Head of caudate nucleus (tissue), 42 donors: Measurements from ENCODE around the gene RAB24.
"Not testable (repeated sequence)": the region's sequence is repeated elsewhere in the genome, so short reads cannot be mapped to it uniquely, and the experiment has no call there.

Experiments used
- DNase-seq, 42 donors: peaks; one replicate each; pipeline versions ENCODE4 v3.0.0 to v3.0.0-alpha.2; 2020 to 2021; ENCODE audit warnings: mixed read lengths in 7 of 42
- intact Hi-C: fragments of 100-400 bp; cut with DNase I; formaldehyde crosslinking; loops from one replicate; pipeline ENCODE4 v1.15.0; 2022

The RAB24 gene

DNA sequence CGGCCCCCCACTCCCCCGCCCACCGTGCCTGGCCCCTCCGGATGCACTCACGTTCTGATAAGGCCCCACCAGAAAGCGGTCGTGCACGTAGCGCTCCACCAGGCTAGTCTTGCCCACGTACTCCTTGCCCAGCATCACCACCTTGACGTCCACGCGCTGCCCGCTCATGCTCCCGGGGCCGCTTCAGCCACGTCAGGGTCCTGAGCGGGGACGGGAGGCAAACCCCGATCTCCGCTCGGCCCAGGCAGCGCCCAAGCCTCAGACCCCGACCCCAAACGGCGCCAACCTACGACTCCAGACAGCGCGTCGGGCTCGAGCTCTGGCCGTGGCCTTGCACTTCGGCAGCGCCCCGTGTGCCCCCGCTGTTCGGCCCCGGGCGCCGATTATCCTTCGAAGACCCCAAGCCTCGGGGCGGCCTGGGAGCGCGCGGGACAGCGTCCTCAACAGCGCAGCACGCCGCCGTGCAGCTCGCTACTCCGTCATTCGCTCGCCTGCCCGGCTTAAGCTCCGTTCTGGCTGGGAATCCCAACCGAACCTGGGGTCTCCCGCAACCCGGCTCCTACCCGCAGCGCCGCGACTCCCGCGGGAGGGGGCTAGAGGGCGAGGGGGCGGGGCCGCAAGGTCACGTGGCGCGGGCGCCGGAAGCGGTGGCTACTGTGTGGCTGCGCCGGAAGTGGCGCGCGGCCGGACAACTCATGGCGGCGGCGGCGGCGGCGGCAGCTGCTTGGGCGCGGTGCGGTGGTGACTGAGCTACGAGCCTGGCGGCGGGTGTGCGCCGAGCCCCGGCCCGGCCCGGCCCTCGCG lies at the start of gene RAB24, which contains the start of gene PRELID1:
TSS of gene RAB24 (minus strand) at position 599 of the 804 bp plus-strand sequence. CDS start at position 168, 431 bp downstream.
TSS of gene PRELID1 (plus strand) at position 679 of the 804 bp plus-strand sequence. CDS start 187 bp downstream, outside the sequence.
- DNase-seq: peak; percentile 76 to 97 (median 92)
- intact Hi-C loops: loop anchor here (5.0 kb wide), 1 partner anchor 191 kb away; no protein-coding TSS in a partner anchor

DNA sequence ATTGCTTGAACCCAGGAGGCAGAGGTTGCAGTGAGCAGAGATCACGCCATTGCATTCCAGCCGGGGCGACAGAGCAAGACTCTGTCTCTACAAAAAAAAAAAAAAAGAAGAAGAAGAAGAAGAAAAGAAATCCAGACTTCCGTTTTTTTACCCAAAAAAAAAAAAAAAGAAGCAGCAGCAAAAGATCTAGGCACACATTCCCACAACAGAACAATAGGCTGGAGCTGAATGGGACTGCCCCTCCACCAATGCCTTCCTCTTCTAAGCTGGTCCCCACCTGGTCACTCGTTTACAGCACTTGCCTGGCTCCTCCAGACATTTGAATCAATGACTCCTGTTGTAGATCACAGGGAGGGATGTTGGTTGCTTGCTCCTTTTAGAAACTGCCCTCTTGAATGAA lies 49.6 kb upstream of the RAB24 start:
- DNase-seq: no peak
- intact Hi-C loops: no loop called here

DNA sequence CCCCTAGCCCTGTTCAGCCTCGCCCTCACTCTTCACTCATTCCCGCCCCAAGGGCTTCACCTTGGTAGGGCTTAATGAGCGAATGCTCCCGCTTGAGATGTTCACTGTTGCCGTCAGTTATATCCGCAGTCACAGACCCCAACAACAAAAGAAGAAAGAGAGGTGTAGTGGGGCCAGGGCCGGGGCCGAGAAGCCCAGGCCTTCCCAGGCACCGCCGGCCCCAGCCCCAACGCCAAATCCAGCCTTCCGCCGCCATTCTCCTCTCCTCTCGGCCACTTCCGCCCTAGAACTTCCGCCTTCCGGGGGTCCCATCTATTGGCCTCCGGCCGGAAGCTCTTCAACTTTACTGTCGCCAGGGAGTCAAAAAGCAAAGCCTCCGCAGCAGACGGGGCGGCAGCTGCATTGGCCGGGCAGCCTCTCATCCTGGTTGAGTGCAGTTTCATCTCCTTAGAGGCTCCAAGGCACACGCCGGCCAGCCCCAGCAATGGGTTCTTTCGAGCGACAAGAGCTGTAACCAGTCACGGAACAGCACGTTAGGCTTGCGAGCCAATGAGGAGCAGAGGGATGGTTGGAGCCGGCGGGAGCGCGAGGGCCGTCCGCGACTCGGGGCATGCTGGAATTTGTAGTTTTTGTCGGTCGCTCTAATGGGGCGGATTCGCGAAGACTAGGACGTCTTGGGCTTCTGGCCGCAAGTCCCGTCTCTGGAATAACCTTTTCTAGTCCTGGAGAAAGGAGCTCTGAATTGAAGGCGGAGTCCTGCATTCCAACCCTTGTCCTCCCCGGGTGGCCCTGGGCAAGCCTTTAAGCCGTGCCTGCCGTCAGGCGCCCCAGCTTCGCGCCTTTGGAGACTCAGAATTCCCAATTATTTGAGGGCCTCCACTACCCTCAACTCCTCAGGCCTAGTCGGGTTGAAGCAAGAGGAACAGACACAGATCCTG lies 48.1 kb upstream of the RAB24 start, which contains the start of gene LMAN2:
TSS of gene LMAN2 (minus strand) at position 277 of the 938 bp plus-strand sequence. CDS start at position 256, 21 bp downstream.
- peak; percentile 92 to 98 (median 96) for DNase-seq
- intact Hi-C loops: no loop called here

DNA sequence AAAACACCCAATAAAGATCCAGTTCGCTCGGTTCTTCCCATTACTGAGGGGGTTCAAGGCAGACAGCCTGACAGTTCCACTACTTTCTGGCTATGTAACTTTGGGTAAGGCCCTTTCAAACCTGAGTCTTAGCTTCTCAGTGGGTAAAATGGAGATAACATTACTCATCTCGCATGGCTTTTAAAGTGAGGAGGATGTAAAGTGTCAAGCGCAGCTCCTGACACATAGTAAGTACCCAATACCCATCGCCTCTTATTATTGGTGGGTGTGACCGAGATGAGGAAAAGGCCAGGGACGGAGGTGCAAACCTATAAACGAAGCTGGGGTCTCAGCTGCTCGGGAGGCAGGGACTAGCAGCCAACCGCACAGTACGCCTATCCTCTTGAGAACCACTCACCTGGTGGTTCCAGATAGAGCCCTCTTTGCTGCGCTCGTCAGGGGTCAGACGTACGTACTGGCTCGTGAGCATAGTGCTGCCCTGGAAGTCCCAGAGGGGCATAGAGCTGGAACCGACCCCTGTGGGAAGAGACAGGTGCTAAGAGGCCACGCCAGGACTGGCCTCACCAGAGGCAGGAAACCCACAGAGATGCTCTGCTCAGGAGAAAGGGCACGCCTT lies 47.4 kb upstream of the RAB24 start:
- DNase-seq: no peak
- intact Hi-C loops: no loop called here

DNA sequence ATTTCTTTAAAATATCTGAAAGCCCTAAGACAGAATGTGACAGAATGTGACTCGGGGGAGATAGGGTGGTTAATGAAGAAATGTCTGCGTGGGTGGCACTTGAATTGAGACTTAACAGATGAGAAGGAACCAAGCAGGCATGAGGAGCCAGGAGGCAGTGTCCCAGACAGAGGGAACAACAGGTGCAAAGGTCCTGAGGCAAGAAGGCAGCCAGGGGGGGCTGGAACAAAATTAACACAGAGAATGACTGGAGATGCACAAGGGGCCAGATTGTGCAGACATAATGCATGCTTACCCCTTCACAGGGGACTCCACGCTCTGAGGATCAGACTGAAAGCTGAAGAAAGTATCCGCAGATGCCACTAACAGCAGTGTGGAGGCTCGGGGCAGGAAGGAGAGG lies 46.2 kb upstream of the RAB24 start:
- intact Hi-C loops: no loop called here
- DNase-seq: no peak

DNA sequence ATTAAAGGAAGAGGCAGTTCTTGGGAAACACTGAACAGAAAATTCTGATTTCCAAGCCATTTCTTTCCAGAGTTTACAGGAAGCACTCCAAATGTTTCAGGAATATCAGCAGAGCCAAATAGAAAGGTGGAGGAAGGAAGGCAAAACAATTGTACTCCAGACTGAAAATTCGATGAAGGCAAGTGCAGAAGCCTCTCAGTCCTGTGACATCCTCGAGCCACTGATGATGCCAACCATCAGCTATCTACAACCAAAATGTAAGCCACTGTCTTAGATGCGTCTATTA lies 45.8 kb upstream of the RAB24 start:
- no peak for DNase-seq
- intact Hi-C loops: no loop called here

DNA sequence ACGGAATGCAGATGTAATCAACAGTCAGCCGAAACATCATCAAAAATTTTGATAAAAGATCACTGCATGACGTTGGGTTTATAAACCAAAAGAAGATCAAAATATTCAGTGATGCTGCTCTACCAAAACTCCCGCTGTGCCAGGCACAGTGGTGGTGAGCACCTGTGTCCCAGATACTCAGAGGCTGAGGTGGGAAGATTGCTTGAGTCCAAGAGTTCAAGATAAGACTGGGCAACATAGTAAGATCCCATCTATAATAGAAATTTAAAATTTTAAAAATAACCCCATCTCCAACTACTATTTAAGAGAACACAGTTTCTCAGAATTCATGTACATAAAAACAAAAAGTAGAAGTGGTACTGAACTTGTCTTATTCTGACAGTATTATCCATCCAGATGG lies 44.2 kb upstream of the RAB24 start:
- intact Hi-C loops: no loop called here
- DNase-seq: no peak

DNA sequence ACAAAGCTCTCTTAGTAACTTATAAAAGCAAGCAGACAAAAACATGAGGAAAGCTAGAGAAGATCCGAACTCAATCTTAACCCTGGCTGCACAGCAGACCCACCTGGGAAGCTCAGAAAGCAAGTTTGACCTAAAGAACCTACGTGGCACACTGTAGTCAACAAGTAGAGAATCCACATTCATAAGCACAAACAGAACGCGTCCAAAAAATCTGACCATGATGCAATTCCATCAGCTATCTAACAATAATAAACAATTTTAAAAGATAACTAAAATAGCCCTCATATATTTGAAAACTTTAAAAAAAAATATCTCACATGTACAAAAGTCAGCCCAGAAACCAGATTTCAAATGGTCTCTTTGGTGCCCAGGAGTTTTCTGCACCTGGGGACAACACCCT lies 43.3 kb upstream of the RAB24 start:
- intact Hi-C loops: no loop called here

DNA sequence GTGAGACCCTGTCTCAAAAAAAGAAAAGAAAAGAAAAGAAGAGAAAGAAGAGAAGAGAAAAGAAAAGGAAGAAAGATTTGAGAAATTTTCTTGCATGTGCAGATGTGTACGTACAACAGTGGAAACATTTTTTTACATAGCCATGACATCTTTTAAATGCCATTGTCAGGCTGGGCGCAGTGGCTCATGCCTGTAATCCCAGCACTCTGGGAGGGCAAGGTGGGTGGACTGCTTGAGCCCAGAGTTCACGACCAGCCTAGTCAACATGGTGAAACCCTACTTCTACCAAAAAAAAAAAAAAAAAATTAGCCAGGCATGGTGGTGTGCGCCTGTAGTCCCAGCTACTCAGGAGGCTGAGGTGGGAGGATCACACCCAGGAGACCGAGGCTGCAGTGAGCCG lies 41.4 kb upstream of the RAB24 start:
- DNase-seq: no peak
- intact Hi-C loops: no loop called here

More for the DNA sequence above, 43.3 kb upstream of the RAB24 start:
- no peak for DNase-seq

DNA sequence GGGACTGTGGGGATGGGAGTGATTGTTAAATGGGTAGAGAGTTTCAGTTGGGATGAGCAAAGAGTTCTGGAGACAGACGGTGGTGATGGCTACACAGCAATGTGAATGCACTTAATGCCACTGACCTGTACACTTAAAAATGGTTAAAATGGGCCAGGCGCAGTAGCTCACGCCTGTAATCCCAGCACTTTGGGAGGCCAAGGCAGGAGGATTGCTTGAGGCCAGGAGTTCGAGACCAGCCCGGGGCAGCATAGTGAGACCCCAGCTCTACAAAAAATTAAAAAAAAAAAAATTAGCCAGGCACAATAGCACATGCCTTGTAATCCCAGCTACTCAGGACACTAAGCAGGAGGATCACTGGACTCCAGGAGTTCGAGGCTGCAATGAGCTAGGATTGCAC lies 40.3 kb upstream of the RAB24 start:
- DNase-seq: no peak
- intact Hi-C loops: no loop called here

DNA sequence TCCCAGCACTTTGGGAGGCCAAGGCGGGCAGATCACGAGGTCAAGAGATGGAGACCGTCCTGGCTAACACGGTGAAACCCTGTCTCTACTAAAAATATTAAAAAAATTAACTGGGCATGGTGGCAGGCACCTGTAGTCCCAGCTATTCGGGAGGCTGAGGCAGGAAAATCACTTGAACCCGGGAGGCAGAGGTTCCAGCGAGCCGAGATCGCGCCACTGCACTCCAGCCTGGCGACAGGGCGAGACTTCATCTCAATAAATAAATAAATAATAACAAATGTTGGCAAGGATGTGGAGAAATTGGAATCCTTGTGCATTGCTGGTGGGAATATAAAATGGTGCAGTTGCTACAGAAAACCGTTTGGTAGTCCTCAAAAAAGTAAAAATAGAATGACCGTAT lies 39.5 kb upstream of the RAB24 start:
- DNase-seq, intact Hi-C loops: not testable (repeated sequence)

DNA sequence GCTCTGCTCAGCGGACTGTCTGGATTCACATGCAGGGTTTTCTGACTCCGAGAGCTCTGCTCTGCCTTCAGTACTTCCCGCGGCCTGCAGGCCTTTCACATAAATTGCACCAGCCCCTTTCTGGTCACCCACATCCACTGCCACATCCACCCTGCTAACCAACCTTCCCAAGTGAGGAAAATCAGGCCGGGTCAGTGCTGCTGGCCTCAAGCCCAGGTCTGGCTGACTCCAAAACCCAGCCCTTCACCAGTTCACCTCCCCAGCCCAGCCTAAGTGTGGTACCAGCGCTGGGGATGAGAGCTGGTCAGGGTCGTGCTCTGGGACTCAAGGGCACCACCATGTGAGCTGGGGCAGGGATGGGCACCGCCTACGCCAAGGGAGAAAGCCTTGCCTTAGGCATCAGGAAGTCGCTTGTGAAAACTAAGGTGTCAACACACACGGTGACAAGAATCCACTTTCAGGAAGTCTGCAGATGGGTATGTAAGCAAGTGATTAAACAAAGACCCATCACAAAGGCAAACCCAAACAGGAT lies 35.7 kb upstream of the RAB24 start:
- DNase-seq: no peak

DNA sequence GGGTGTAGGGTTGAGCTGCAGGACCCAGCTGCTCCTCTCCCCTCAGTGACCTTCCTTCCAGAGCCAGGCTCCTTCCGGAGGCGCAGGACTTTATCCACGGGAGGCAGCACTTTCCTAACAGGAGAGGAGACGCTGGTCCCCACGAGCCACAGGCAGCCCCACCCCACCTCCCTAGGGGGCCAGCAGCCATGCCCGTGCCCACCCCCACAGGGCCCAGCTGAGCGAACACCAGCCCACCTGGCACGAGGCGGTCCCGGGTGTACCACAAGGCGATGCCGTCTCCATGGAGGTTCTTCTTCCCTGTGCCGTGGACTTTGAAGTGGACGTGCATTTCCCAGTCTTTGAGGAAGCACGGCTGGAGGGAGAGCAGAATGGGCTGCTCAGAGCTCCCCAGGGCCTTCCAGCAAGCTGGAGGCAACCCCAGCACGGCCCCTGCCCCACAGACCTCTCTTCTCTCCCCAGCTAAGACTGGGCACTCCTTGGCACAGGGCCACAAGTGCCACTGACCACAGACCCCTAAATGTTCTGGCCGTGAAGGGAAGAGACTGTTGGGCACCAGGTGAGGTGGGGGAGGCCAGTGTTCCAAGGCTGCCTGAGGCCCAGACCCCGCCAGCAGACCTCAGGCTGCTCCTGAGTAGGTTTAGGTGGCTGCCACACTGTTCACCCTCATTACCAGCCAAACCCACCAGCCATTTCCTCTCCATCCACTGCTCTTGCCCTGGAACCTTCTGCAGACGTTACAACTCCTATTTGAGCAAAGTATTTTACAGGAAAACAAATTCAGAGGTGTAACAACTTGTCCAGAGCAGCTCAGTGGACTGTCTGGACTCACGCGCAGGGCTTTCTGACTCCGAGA lies 35.0 kb upstream of the RAB24 start:
- intact Hi-C loops: no loop called here
- DNase-seq: no peak

More for the DNA sequence above, 35.7 kb upstream of the RAB24 start:
- intact Hi-C loops: no loop called here

DNA sequence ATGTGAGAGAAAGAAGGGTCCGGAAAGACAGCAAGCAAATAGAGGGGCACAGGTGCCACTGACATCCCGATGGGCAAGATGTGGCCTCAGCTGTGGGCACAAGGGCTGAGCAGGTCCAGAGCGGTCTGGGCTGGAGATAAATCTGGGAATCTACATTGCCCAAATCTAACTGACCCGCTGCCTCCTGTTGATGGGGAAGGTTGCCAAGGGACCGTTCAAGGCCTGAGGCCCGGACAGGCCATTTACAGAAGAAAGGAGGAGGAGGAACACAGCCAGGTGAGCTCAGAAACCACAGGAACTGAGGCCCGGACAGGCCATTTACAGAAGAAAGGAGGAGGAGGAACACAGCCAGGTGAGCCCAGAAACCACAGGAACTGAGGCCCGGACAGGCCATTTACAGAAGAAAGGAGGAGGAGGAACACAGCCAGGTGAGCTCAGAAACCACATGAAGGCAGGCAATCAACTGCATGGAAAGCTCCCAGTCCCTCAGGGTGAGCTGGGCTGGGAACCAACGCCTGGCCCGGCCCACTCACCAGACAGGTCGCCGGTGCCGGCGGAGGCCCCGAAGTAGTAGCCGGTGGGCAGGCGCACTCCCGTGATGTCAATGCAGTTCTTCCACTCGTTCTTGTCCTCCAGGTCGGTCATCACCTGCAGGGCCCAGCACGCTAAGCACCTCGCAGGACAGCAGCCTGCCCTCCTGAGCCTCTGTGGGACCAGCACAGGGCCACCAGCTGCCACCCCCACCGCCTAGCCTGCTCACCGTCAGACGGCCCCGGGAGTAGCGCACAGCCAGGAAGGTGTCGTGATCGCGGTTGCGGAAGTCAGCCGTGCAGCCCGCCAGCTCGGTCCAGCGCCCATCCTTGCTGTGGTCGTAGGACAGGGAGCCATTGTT lies 33.3 kb upstream of the RAB24 start:
- intact Hi-C loops: no loop called here
- DNase-seq: no peak

DNA sequence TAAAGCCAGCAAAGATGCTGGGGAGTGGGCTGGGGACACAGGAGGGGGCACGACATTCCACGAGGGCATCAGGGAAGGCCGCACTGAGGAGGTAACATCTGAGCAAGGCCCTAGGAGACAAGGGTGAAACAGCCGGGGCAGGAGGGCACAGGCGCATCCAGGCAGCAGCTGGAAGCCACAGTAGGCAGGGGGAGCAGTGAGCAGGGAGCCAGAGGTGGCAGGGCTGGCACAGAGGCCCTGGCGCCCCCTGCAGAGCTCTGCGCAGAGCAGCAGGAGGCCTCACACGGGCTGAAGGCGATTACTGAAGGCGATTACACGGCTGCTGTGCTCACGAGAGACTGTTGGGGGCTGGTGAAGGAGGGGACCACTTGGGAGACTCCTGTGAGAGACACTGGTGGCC lies 32.6 kb upstream of the RAB24 start:
- peak in 2 of 42 donors; percentile 32 to 38 for DNase-seq

DNA sequence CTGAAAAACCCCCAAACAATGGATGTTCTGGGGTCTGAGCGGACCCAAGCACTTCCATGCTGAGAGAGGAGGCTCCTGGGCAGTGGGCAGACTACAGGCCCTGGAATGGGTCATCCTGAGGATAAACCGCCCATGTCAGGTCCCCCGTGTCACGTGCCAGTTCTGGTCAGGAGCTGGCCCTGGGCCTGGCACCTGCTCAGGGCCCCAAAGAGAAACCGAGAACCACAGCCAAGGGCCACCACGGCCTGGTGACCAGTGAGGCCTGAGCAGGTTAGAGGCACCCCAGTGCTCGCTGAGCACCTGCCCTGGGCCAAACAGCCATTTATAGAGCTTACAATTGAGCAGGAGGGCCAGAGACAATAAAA lies 32.2 kb upstream of the RAB24 start:
- intact Hi-C loops: no loop called here
- no peak for DNase-seq

More for the DNA sequence above, 32.6 kb upstream of the RAB24 start:
- intact Hi-C loops: no loop called here
